H1 (cell line): ENCODE measurements around the gene TAF13. TPM values are rescaled to one million over a fixed set of nuclear protein-coding genes. Genes with fewer than 3 reads are reported as not detected.

Experiments used
- CTCF ChIA-PET: fragments of 300-600 bp; sonication (Branson Sonifier 250); formaldehyde crosslinking; loops from one replicate; lab custom pipeline; 2021; ENCODE audit not compliant: partially characterized antibody; lab: Charles Lee
- POLR2A ChIA-PET: fragments of 300-600 bp; sonication (Branson Sonifier 250); formaldehyde crosslinking; loops from one replicate; lab custom pipeline; 2021; ENCODE audit warnings: inconsistent platforms; ENCODE audit not compliant: partially characterized antibody; lab: Charles Lee
- DNase-seq, 2 experiments: peaks; one replicate each; pipeline versions ENCODE4 v3.0.0 to v3.0.0-alpha.2; 2010 to 2022; ENCODE audit warnings: low spot score in 2 of 2, low read depth in 1 of 2, mixed read lengths in 1 of 2
- FAIRE-seq: peaks from 2 replicates; lab custom pipeline; 2011; peaks lifted over from hg19 to GRCh38; lab: Jason Lieb, UNC
- H2AFZ ChIP-seq: 2 replicates; pipeline ENCODE4 v1.8.1; 2012; ENCODE audit warnings: low read length, inconsistent platforms
- H2AK5ac ChIP-seq: 2 replicates; pipeline ENCODE4 v1.6.1; 2013; ENCODE audit warnings: low read depth, low read length
- H2BK120ac ChIP-seq: replicated peaks from 2 replicates; pipeline ENCODE3; 2013; ENCODE audit warnings: low read depth, low read length, inconsistent platforms
- H2BK12ac ChIP-seq: 2 replicates; pipeline ENCODE4 v1.6.1; 2013; ENCODE audit warnings: low read depth, low read length
- H2BK15ac ChIP-seq: 2 replicates; pipeline ENCODE4 v1.6.1; 2013; ENCODE audit warnings: low read length
- H2BK20ac ChIP-seq: 2 replicates; pipeline ENCODE4 v1.6.1; 2013; ENCODE audit warnings: low read length
- H2BK5ac ChIP-seq: 2 replicates; pipeline ENCODE4 v1.6.1; 2013; ENCODE audit warnings: low read depth, low read length
- H3K14ac ChIP-seq: 2 replicates; pipeline ENCODE4 v1.6.1; 2013; ENCODE audit warnings: inconsistent platforms; ENCODE audit not compliant: insufficient read length
- H3K18ac ChIP-seq: 2 replicates; pipeline ENCODE4 v1.6.1; 2013; ENCODE audit warnings: low read length; ENCODE audit errors: extremely low read depth
- H3K23ac ChIP-seq: 2 replicates; pipeline ENCODE4 v1.6.1; 2013; ENCODE audit warnings: inconsistent platforms; ENCODE audit not compliant: insufficient read length
- H3K23me2 ChIP-seq: 2 replicates; pipeline ENCODE4 v1.6.1; 2013; ENCODE audit warnings: low read depth, low read length
- H3K27ac ChIP-seq: 2 replicates; pipeline ENCODE4 v1.6.1; 2011; ENCODE audit warnings: low read depth, low read length, inconsistent platforms
- H3K27me3 ChIP-seq, 4 experiments: replicated peaks in 1 of 4; 1 replicate in 1 of 4; 2 replicates in 3 of 4; pipeline versions ENCODE4 v1.6.1 to v1.8.1; 2011 to 2013; ENCODE audit warnings: low read length in 3 of 4, mild to moderate bottlenecking in 3 of 4, inconsistent platforms in 2 of 4, mixed read lengths in 2 of 4, moderate library complexity in 1 of 4; ENCODE audit not compliant: control insufficient read depth in 3 of 4, insufficient read depth in 3 of 4; ENCODE audit errors: extremely low read depth in 1 of 4
- H3K36me3 ChIP-seq, 4 experiments: 2 replicates each; pipeline versions ENCODE4 v1.6.1 to v1.8.1; 2011 to 2013; ENCODE audit warnings: mild to moderate bottlenecking in 4 of 4, low read length in 3 of 4, moderate library complexity in 2 of 4, control low read depth in 1 of 4, inconsistent platforms in 1 of 4; ENCODE audit not compliant: insufficient read depth in 4 of 4, control insufficient read depth in 2 of 4
- H3K4ac ChIP-seq: replicated peaks from 2 replicates; pipeline ENCODE3; 2013; ENCODE audit warnings: low read length, low read depth, mixed read lengths, inconsistent platforms; ENCODE audit not compliant: insufficient read length
- H3K4me1 ChIP-seq, 4 experiments: replicated peaks in 1 of 4; 1 replicate in 1 of 4; 2 replicates in 3 of 4; pipeline versions ENCODE4 v1.6.1 to v1.8.1; 2011 to 2013; ENCODE audit warnings: low read length in 3 of 4, inconsistent platforms in 2 of 4, mixed read lengths in 1 of 4; ENCODE audit not compliant: insufficient read depth in 4 of 4, control insufficient read depth in 3 of 4
- H3K4me2 ChIP-seq, 2 experiments: 2 replicates each; pipeline versions ENCODE4 v1.6.1 to v1.8.1; 2011 to 2013; ENCODE audit warnings: low read depth in 2 of 2, low read length in 2 of 2, control low read depth in 1 of 2, inconsistent platforms in 1 of 2, mild to moderate bottlenecking in 1 of 2; ENCODE audit not compliant: insufficient read depth in 1 of 2
- H3K4me3 ChIP-seq, 4 experiments: fragments of 200-600, 300-600 bp in 1 of 4; sonication (generic), shearing (Covaris generic), sonication (Bioruptor Twin) in 1 of 4; 2 replicates each; pipeline versions ENCODE4 v1.5.1 to v1.8.1; 2011 to 2016; ENCODE audit warnings: low read length in 4 of 4, low read depth in 3 of 4, control low read depth in 2 of 4, inconsistent platforms in 2 of 4, mild to moderate bottlenecking in 2 of 4, mixed read lengths in 1 of 4, moderate library complexity in 1 of 4; ENCODE audit not compliant: insufficient read depth in 2 of 4; ENCODE audit errors: extremely low read depth in 1 of 4
- H3K56ac ChIP-seq: replicated peaks from 2 replicates; pipeline ENCODE3; 2013; ENCODE audit warnings: low read depth, mild to moderate bottlenecking, mixed read lengths, low read length, inconsistent platforms; ENCODE audit not compliant: insufficient read length
- H3K79me1 ChIP-seq: 2 replicates; pipeline ENCODE4 v1.6.1; 2013; ENCODE audit warnings: low read depth, low read length, control low read depth
- H3K79me2 ChIP-seq, 2 experiments: 2 replicates each; pipeline versions ENCODE4 v1.6.1 to v1.8.1; 2012 to 2013; ENCODE audit warnings: low read length in 2 of 2, mild to moderate bottlenecking in 2 of 2, inconsistent platforms in 1 of 2; ENCODE audit not compliant: insufficient read depth in 2 of 2, control insufficient read depth in 1 of 2
- H3K9ac ChIP-seq, 4 experiments: replicated peaks in 1 of 4; 1 replicate in 1 of 4; 2 replicates in 3 of 4; pipeline versions ENCODE4 v1.6.1 to v1.8.1; 2011 to 2013; ENCODE audit warnings: low read depth in 3 of 4, low read length in 3 of 4, control low read depth in 2 of 4, mild to moderate bottlenecking in 2 of 4, moderate library complexity in 2 of 4, inconsistent platforms in 1 of 4; ENCODE audit errors: extremely low read depth in 1 of 4
- H3K9me3 ChIP-seq, 2 experiments: 2 replicates each; pipeline versions ENCODE4 v1.6.1 to v1.8.1; 2012 to 2013; ENCODE audit warnings: mild to moderate bottlenecking in 2 of 2, moderate library complexity in 2 of 2, control low read depth in 1 of 2, inconsistent platforms in 1 of 2, low read depth in 1 of 2, low read length in 1 of 2, mixed read lengths in 1 of 2; ENCODE audit not compliant: insufficient read depth in 2 of 2
- H4K20me1 ChIP-seq, 2 experiments: replicated peaks in 1 of 2; 2 replicates each; pipeline versions ENCODE3 to v1.8.1; 2011 to 2013; ENCODE audit warnings: inconsistent platforms in 2 of 2, low read length in 2 of 2, mild to moderate bottlenecking in 1 of 2; ENCODE audit not compliant: insufficient read depth in 2 of 2, control insufficient read depth in 1 of 2
- H4K5ac ChIP-seq: 2 replicates; pipeline ENCODE4 v1.6.1; 2013; ENCODE audit warnings: low read length, low read depth, mixed read lengths, inconsistent platforms; ENCODE audit not compliant: insufficient read length
- H4K8ac ChIP-seq: 2 replicates; pipeline ENCODE4 v1.8.0; 2013; ENCODE audit warnings: mild to moderate bottlenecking, moderate library complexity, low read length, inconsistent platforms; ENCODE audit not compliant: insufficient read depth; ENCODE audit errors: extremely low read depth
- H4K91ac ChIP-seq: replicated peaks from 2 replicates; pipeline ENCODE3; 2013; ENCODE audit warnings: low read length, mixed read lengths, inconsistent platforms; ENCODE audit not compliant: insufficient read length
- ATF2 ChIP-seq: IDR thresholded peaks from 2 replicates; pipeline ENCODE4 v1.6.1; 2012; ENCODE audit warnings: low read length, inconsistent platforms
- CBX5 ChIP-seq: fragments of 300-800, 300-1000 bp; sonication (generic); IDR thresholded peaks from 2 replicates; pipeline ENCODE4 v1.7.1; 2016; ENCODE audit warnings: antibody characterized with exemption, low read length, low read depth
- HDAC6 ChIP-seq: IDR thresholded peaks from one replicate; pipeline ENCODE4 v1.7.1; 2012; ENCODE audit warnings: low read depth, mild to moderate bottlenecking, inconsistent platforms, low read length, moderate library complexity
- JUN ChIP-seq: IDR thresholded peaks from 2 replicates; pipeline ENCODE4 v1.6.1; 2011; ENCODE audit warnings: low read depth, mild to moderate bottlenecking, improper control_type of control experiment, low read length
- RAD21 ChIP-seq, 2 experiments: IDR thresholded peaks in 1 of 2; conservative IDR thresholded peaks in 1 of 2; 2 replicates each; pipeline ENCODE4 v1.6.1; 2011; ENCODE audit warnings: low read depth in 2 of 2, low read length in 2 of 2, improper control_type of control experiment in 1 of 2, inconsistent platforms in 1 of 2, mild to moderate bottlenecking in 1 of 2, moderate library complexity in 1 of 2
- RFX5 ChIP-seq: IDR thresholded peaks from 2 replicates; pipeline ENCODE4 v1.6.1; 2011; ENCODE audit warnings: low read depth, low read length, improper control_type of control experiment, borderline replicate concordance
- USF2 ChIP-seq: IDR thresholded peaks from 2 replicates; pipeline ENCODE4 v1.6.1; 2011; ENCODE audit warnings: low read length, improper control_type of control experiment
- WGBS, 2 experiments: shearing (Covaris generic) in 1 of 2; methylation state at CpG; one replicate each; pipeline versions ENCODE4 v1.1.6 to v1.1.7; 2013 to 2015; ENCODE audit warnings: low lambda C conversion rate in 2 of 2, mixed read lengths in 2 of 2, inconsistent platforms in 1 of 2, low coverage in 1 of 2, missing lambda C conversion rate in 1 of 2; ENCODE audit not compliant: insufficient replicate concordance in 2 of 2, insufficient coverage in 1 of 2, insufficient read length in 1 of 2; ENCODE audit errors: extremely low coverage in 1 of 2, missing lambda C conversion rate in 1 of 2; 5-methylcytosine and 5-hydroxymethylcytosine counted together
- polyA plus RNA-seq, 7 experiments: library from polyadenylated mRNA; depleted of rRNA in 3 of 7; stranded (reverse) in 5 of 7; unstranded in 2 of 7; fragments of >200 nt in 5 of 7; fragments of 200-250 nt in 2 of 7; gene quantifications; 1 replicate in 5 of 7; 2 replicates in 1 of 7; 4 replicates in 1 of 7; pipeline versions ENCODE4 v1.2.1 to v1.2.3, GENCODE V29; 2011 to 2013; ENCODE audit warnings: missing spikeins in 2 of 7, mixed read lengths in 2 of 7
- total RNA-seq: library from RNA; stranded (reverse); fragmentation: NEBNext Ultra II Directional; extraction: Animal tissue kit (Norgen Biotek cat#: 25700); gene quantifications from 2 replicates; pipeline ENCODE4 v1.2.1, GENCODE V29; 2021

The TAF13 gene
- total and polyA plus RNA-seq, 2 of the 8 experiments (the other 6 are each of a cell fraction or from before 2014, with no cell fraction given): 13.1 to 41.7 TPM

GRCh38 chr1:109084563-109085517 lies 9.0 kb upstream of the TAF13 start:
- Histone ChIP-seq H3K14ac (no peak overlapping the region), H2BK20ac (no peak overlapping the region), H4K91ac (no peak overlapping the region), H3K27me3 (no peaks in the 10 kb centered on the region), H2BK12ac (no peak overlapping the region), H3K36me3 (no peaks in the 10 kb centered on the region), H3K9me3 (no peaks in the 10 kb centered on the region), H3K79me2 (no peaks in the 10 kb centered on the region), H4K5ac (no peak overlapping the region), H4K20me1 (no peaks in the 10 kb centered on the region), H2BK120ac (no peak overlapping the region), H4K8ac (peak overlapping the region; percentile 69), H2BK15ac (no peak overlapping the region), H3K4me3 (no peak overlapping the region), H3K27ac (no peak overlapping the region), H3K4me2 (no peak overlapping the region), H2AK5ac (no peak overlapping the region), H3K4ac (no peak overlapping the region), H3K4me1 (peaks cover 0 to 9% (median 2%) of the 10 kb centered on the region in 4 experiments; a peak in 4 of 7 replicates), H3K79me1 (no peaks in the 10 kb centered on the region), H3K23ac (no peak overlapping the region), H3K9ac (no peak overlapping the region), H2AFZ (no peak overlapping the region), H3K23me2 (no peaks in the 10 kb centered on the region), H3K18ac (no peak overlapping the region), H2BK5ac (no peak overlapping the region)
- ChIA-PET CTCF (interaction anchor here (0.9 to 3.1 kb wide), 4 partner anchors 13 to 106 kb away, joined by 5 to 16 read pairs (median 8); a partner anchor contains a TSS), POLR2A (interaction anchor here (0.6 to 11.9 kb wide), 3 partner anchors 9 to 39 kb away, joined by 4 to 99 read pairs (median 6); partner anchors contain the start of gene TAF13)
- 91% methylated on average over 13 of the region's 13 CpGs; no CpG with 5 or more reads in 1 of the 2 experiments for WGBS, 2 experiments
- no peak for DNase-seq
- no peak for FAIRE-seq
- TF ChIP-seq RAD21 (IDR thresholded peaks at IDR 0.05 in 1 of 2, conservative IDR thresholded peaks at IDR 0.05 in 1 of 2; ENCODE audit: low read depth in 2 of 2, low read length in 2 of 2) (no peak), HDAC6 (no peak), USF2 (no peak), RFX5 (no peak), ATF2 (no peak), CBX5 (no peak), JUN (no peak)
- TF ChIP-seq, all 59 proteins: peak for 0
- H3K56ac ChIP-seq: no peak overlapping the region
